Measurements from ENCODE around the gene MOG.

Gene MOG

DNA sequence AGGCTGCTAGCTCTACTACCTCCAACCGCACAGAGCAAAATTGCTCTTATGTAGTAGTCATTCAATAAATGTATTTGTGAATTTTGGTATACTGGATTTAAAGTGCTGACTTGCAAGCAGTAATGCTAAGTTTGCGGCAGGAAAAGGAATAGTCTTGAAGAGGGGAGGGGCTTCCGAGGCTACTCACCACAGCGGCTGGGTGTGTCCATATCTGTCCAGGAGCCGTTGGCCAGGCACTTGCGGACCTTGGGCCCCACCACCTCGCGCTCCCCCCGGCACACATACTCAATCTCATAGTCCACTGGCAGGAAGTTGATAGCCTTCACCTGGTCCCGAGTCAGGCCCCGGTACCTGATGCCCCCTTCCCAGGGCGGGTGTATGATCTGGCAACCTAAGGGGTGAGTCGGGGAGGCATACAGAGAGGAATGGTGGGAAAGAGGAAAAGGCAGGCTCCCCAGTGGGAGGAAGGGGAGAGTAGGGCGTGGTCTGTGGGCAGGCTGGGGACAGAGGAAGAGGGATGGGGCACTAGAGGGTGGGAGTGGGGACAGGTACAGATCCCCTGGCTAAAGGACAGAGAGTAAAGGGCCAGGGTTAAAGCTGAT is 25.6 kb upstream of the MOG start:
- H3K27me3 Mint-ChIP-seq: no peaks in the 10 kb centered on the region
- no peaks in the 10 kb centered on the region for H3K36me3 Mint-ChIP-seq
- no peak for ATAC-seq
- peaks cover 65% of the 10 kb centered on the region for H3K4me1 Mint-ChIP-seq
- H3K4me3 Mint-ChIP-seq: peak overlapping the region; percentile 82
- H3K27ac Mint-ChIP-seq: peak overlapping the region; percentile 56
- no peaks in the 10 kb centered on the region for H3K9me3 Mint-ChIP-seq

DNA sequence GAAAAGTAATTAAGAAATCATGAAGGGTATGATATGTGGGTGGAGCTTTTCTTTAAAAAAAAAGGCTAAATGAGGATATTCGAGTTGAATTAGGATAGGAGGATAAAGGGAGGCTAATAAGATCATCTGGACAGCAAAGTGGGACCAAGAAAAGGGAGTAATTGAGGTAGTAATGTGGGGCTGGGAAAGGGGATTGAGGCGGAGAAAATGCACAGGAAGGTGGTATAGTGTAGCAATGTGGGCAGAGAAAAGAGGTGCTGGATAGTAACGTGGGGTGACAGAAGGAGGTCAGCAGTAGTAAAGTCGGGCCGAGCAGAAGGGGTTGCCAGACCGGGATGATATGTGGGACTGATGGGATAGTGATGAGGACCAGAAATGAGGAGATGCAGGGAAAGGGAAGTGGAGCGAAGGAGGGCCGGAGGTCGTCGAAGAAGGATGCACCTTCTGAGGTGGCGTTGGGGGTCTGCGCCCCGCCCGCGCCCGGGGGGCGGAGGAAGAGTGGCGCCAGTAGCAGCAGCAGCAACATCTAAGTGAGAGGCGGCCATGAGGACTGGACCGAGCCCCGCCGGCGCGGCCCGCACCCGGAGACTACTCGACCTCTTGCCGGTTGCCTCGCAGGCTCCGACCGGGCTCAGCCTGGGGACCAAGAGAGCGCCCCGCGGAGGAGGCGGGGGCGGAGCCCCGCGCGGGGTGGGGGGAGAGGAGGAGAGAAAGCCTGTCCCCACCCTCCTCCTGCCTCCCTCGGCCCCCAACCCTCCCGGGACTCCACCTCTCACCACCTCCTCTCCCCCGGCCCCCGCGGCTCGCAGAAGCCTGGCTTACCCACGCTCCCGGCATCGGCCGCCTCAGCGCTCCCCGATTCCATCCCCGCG is 24.8 kb upstream of the MOG start:
- H3K9me3 Mint-ChIP-seq: no peaks in the 10 kb centered on the region
- peak; percentile 78 for ATAC-seq
- H3K4me3 Mint-ChIP-seq: peak overlapping the region; percentile 82
- H3K36me3 Mint-ChIP-seq: no peaks in the 10 kb centered on the region
- no peaks in the 10 kb centered on the region for H3K27me3 Mint-ChIP-seq
- peaks cover 65% of the 10 kb centered on the region for H3K4me1 Mint-ChIP-seq
- peak overlapping the region; percentile 56 for H3K27ac Mint-ChIP-seq

DNA sequence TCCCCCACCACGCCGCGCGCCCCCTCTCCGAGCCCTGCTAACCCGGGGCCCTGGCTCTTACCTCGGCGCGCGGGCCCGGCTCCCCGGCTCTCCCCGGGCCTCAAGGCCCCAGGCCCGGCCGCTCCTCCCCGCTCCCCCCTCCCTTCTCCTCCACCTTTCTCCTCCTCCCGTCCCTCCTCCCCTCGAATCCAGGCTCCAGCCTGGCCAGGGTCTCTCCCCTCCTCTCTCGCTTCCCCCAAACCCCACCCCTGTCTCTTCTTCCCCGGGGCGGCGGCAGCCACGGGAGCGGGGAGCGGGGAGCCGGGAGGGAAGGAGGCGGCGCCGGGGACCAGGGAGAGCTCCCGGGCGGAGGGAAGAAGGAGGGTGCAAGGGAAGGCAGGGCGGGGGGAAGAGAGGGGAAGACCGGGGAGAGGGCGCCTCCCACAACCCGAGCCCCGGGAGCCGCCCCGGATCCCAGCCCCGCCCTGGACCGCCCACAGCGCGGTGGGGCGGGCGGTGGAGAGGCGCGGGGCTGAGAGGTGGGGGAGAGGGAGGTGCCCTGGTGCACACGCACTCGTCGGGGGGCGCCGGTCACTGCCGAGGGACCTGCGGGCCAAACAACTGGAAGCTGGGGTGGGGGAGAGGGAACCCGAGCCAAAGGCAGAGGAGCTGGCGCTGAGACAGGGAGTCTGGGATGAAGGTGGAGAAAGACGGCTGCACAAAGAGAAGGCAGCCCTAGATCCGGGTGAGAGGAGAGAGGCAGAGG is 23.9 kb upstream of the MOG start, which contains the start of gene GABBR1:
TSS of gene GABBR1 (minus strand) at position 395 of the 745 bp plus-strand sequence. CDS start 798 bp downstream, outside the sequence.
- no peaks in the 10 kb centered on the region for H3K9me3 Mint-ChIP-seq

DNA sequence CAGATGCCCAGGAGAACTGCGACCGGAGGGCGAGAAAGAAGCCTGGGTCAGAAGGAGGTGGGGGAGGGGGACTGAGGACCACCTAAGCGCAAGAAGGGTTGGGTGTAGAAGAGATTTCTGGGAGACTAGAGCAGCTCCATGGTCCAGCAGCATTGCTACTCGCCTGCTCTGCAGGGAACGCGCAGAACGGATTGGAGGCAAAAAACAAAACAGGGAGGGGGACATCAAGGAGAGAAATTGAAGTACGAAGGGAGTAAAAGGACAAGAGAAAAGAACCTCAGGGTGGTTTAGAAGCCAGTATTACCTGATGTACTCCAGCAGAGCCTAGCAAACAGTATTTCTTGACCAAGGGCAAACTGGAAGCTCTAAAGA is 23.4 kb upstream of the MOG start:
- peak overlapping the region; percentile 56 for H3K27ac Mint-ChIP-seq
- H3K9me3 Mint-ChIP-seq: no peaks in the 10 kb centered on the region
- no peaks in the 10 kb centered on the region for H3K27me3 Mint-ChIP-seq
- H3K4me1 Mint-ChIP-seq: peaks cover 59% of the 10 kb centered on the region
- H3K4me3 Mint-ChIP-seq: peak overlapping the region; percentile 82
- no peaks in the 10 kb centered on the region for H3K36me3 Mint-ChIP-seq
- no peak for ATAC-seq

More for the DNA sequence above, 23.9 kb upstream of the MOG start, which contains the start of gene GABBR1:
- Mint-ChIP-seq H3K27me3 (no peaks in the 10 kb centered on the region), H3K4me1 (peaks cover 65% of the 10 kb centered on the region), H3K27ac (peak within 1 kb of the TSS; percentile 56), H3K36me3 (no peaks in the 10 kb centered on the region), H3K4me3 (peak within 1 kb of the TSS; percentile 82)
- peak; percentile 91 for ATAC-seq

DNA sequence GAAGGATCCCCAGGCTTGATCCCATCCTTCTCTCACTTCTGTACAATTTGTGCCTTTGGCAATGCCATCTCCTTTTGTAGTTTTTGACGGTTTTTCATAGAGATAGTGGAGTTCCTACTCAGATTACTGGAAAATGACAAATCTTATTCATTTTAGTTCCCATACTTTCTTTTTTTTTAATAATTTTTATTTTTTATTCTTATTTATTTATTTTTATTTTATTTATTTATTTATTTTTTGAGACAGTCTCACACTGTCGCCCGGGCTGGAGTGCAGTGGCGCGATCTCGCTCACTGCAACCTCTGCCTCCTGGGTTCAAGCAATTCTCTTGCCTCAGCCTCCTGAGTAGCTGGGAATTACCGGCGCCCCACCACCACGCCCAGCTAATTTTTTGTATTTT is 19.6 kb upstream of the MOG start:
- peaks cover 35% of the 10 kb centered on the region for H3K4me1 Mint-ChIP-seq
- H3K36me3 Mint-ChIP-seq: no peaks in the 10 kb centered on the region
- H3K4me3 Mint-ChIP-seq: no peak overlapping the region
- no peaks in the 10 kb centered on the region for H3K9me3 Mint-ChIP-seq
- no peaks in the 10 kb centered on the region for H3K27me3 Mint-ChIP-seq
- ATAC-seq: no peak
- no peak overlapping the region for H3K27ac Mint-ChIP-seq

DNA sequence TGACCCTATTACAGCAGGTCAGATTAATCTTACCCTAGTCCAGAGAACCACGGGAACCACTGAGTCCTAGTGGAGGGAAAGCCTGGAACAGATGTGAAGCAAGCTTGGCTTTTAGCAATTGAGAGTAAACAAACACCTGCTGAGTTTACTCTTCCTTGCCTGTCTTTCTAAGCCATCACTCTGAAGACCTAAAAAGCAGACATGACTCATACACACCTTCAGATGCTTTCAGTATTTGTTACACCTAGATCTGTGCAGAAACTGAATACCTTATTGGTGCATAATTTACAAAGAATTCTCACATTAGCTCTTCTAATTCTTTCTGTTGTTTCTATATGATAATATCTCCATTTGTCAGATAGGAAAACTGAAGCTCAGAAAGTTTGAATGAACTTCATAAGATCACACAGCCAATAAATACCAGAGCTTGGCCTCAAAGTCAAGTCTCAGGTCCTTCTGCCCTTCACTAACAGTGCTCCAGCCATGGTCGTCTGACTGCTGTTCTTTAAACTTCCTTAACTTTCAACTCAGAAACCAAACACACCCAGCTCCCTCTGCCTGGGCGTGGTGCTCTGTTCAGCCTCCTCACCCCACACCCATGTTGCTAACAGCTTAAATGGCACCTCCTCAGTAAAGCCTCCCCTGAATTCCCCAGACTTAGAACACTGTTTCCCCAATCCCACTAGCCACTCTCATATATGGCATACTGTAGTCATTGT is 15.3 kb upstream of the MOG start:
- H3K4me3 Mint-ChIP-seq: no peak overlapping the region
- H3K27me3 Mint-ChIP-seq: no peaks in the 10 kb centered on the region
- no peaks in the 10 kb centered on the region for H3K9me3 Mint-ChIP-seq
- peak overlapping the region; percentile 21 for H3K27ac Mint-ChIP-seq
- ATAC-seq: no peak
- no peaks in the 10 kb centered on the region for H3K36me3 Mint-ChIP-seq
- H3K4me1 Mint-ChIP-seq: peaks cover 9% of the 10 kb centered on the region

DNA sequence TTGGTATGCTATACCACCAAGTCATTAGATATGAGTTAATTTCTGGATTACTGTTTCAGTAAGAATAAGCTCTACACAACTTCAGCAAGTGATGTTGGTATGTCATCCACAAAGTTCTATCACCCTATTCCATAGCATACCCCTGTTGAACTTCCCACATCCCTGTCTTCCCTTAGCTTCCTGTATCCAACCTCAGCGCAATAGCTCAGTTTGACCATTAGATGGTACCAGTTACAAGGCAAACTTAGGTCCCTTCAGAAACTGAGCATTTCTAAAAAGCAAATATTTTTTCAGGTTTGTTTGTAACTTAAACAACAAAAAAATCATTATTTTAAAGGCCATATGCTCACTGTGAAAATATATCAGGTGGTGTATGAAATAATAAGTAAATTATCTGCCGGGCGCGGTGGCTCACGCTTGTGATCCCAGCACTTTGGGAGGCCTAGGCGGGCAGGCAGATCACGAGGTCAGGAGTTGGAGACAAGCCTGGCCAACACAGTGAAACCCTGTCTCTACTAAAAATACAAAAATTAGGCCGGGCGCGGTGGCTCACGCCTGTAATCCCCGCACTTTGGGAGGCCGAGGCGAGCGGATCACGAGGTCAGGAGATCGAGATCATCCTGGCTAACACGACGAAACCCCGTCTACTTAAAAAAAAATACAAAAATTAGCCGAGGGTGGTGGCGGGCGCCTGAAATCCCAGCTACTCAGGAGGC is 8.8 kb upstream of the MOG start:
- no peak overlapping the region for H3K4me3 Mint-ChIP-seq
- no peak for ATAC-seq
- H3K27me3 Mint-ChIP-seq: no peaks in the 10 kb centered on the region
- H3K4me1 Mint-ChIP-seq: peaks cover 16% of the 10 kb centered on the region
- no peaks in the 10 kb centered on the region for H3K9me3 Mint-ChIP-seq
- no peaks in the 10 kb centered on the region for H3K36me3 Mint-ChIP-seq
- no peak overlapping the region for H3K27ac Mint-ChIP-seq

DNA sequence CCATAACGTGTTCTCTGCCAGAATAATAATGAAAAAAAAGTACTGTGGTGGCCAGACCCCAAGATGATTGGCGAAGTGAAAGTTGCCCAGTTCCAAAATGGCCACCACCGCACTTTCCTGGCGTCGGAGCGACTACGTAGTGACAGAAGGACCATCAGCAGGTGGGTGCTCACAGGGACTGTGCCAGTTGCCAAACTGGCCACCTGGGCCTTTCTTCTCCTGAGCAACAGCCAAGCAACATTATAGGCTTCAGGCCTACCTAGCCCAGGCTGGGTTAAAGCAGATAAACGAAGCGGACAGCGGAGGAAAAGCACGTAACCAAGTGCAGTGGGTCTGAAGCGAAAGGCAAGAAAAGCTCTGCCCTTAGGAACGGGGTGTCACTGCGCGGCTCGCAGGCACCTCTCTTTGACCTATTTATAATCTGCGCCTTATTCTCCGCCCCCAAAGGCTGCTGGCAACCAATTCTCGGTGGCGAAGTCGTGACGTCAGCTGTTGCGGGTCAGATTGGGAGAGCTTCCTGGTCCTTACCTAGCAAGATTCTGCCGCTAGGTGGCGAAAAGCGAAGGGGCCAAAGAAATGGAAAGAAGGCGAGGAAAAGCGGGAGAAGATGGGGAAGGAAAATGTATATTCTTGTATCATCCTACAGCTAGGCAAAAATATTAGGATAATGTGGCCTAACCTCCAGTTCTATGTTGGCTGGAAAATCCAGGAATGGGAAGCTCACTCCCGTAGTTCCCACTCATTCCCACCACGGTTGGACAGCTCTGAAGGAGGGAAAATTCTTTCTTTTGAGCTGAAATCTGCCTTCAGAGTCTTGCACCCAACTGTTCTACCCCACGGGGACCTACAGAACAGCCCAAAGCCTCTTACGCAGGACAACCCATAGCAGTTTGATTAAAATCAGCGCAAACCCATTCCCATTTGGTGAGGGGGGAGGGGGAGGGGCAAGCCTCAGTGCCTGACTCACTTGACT is 6.9 kb upstream of the MOG start:
- H3K9me3 Mint-ChIP-seq: no peaks in the 10 kb centered on the region
- H3K4me3 Mint-ChIP-seq: peak overlapping the region; percentile 97
- peaks cover 16% of the 10 kb centered on the region for H3K4me1 Mint-ChIP-seq
- peak; percentile 99 for ATAC-seq
- no peaks in the 10 kb centered on the region for H3K36me3 Mint-ChIP-seq
- peak overlapping the region; percentile 99 for H3K27ac Mint-ChIP-seq
- H3K27me3 Mint-ChIP-seq: no peaks in the 10 kb centered on the region

DNA sequence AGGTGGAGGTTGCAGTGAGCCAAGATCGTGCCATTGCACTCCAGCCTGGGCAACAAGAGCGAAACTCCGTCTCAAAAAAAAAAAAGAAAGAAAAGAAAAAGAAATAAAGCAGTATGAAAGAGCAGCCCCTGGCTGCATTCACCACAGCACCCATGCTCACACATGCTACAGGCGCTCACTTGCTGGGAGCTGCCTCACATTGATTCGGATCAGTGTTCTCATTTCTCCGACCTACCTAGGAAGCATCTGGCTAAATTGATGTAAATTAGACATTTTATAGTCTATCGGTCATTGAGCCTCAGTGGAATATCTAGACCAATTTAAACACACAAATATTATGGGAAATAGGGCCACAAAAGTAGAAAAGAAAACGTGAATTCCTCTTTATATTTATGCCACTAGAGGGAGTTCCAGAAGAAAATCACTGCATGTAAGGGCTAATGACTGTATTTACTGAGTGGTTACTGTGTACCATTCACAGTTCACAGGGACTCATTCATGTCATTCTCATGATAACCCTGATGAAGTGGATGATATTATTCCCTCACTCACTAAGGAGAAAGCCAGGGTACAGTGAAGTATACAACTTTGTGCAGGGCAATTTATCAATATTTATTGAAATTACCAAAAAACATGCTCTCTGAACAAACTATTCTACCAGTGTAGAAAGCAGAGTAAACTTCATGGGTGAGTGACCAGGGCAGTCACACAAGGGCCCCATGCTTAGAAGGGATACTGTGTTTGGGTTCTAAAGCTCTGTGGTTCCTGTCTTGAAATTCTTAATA is 5.3 kb upstream of the MOG start:
- Mint-ChIP-seq H3K36me3 (no peaks in the 10 kb centered on the region), H3K4me1 (peaks cover 16% of the 10 kb centered on the region), H3K4me3 (no peak overlapping the region), H3K27ac (no peak overlapping the region), H3K27me3 (peaks cover under 1% of the 10 kb centered on the region), H3K9me3 (no peaks in the 10 kb centered on the region)
- no peak for ATAC-seq

DNA sequence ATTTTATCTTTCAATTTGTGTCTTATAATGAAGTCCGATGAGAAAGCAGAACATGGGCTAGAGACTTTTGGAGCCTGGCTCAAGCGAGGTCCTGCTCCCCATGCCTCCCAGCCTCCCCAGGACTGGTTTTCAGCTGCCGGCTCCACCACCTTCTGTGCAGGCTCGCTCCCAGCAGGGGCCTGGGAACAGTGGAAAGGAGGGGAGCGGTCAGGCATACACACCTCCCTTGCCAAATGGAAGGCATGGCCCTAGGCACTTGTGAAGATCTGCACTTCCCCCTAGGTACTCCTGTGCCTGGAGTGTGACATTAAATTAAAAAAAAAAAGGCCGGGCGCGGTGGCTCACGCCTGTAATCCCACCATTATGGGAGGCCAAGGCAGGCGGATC is 4.7 kb upstream of the MOG start:
- no peak overlapping the region for H3K27ac Mint-ChIP-seq

DNA sequence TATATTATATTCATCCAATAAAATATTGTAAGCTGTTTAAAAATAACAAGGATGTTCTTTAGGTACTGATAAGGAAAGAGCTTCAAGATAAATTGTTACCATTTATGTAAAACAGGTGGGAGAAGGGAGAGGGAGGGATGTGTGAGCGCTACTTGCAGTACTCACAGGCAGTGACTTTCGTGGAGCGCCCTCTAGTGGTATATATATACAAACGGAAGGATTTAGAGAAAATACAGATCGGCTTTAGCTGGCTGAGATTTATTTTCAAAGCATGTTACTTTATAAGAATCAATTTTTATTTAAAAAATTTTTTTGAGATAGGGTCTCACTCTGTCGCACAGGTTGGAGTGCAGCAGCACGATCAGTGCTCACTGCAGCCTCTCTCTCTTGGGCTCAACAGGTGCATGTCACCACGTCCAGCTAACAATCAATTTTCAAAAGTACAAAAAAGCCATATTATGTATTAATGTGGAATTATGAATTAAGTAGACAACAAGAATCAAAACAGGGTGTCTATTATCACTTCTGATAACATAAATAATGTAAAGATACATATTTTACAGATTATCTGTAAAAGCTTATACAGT is 3.3 kb upstream of the MOG start:
- Mint-ChIP-seq H3K27me3 (peaks cover 20% of the 10 kb centered on the region), H3K27ac (no peak overlapping the region), H3K36me3 (no peaks in the 10 kb centered on the region), H3K9me3 (no peaks in the 10 kb centered on the region), H3K4me3 (no peak overlapping the region), H3K4me1 (peaks cover 16% of the 10 kb centered on the region)
- no peak for ATAC-seq

More for the DNA sequence above, 4.7 kb upstream of the MOG start:
- H3K36me3 Mint-ChIP-seq: no peaks in the 10 kb centered on the region
- no peak for ATAC-seq
- no peaks in the 10 kb centered on the region for H3K9me3 Mint-ChIP-seq
- H3K4me1 Mint-ChIP-seq: peaks cover 16% of the 10 kb centered on the region
- H3K27me3 Mint-ChIP-seq: peaks cover 6% of the 10 kb centered on the region
- H3K4me3 Mint-ChIP-seq: no peak overlapping the region

DNA sequence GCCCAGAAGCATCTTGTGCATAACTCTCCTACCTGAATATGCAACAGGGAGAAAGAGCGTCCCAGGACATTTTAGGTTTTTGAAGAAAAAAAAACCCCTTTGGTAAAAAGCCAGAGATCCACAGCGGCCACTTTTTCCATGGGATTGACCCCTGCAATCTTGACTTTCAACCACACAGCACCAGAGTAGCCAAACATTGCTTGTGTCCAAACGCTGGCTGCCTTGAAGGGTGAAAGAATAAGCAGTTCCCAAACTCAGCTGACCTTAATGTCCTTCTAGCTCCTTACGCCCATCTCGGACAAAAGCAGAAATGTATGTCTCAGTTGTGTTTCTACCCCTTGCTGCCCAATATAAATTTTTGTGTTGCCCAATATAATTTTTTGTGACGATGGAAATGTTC is 1.2 kb upstream of the MOG start:
- H3K4me1 Mint-ChIP-seq: peaks cover 6% of the 10 kb centered on the region
- peaks cover 32% of the 10 kb centered on the region for H3K27me3 Mint-ChIP-seq
- no peak for ATAC-seq
- no peak overlapping the region for H3K4me3 Mint-ChIP-seq
- no peaks in the 10 kb centered on the region for H3K36me3 Mint-ChIP-seq
- no peak overlapping the region for H3K27ac Mint-ChIP-seq
- H3K9me3 Mint-ChIP-seq: no peaks in the 10 kb centered on the region

DNA sequence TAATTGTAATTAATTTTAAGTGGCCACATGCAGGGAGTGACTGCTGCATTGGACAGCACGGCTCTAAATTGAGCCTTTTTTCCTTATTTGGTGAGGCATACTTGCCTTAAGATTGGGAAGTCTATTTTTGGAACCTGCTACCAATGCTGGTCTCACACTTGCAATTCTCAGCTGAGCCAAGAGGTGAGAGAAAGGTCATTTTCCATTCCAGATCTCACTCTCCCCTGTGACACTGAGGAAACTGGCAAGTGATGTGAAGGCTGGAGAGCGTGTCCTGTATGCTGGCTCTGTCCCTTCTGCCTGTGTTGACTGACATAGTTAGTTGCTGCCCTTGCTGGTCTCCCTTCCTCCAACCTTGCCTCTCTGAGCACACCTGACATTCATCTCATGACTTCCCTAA is 735 bp upstream of the MOG start:
- no peak for ATAC-seq
- no peaks in the 10 kb centered on the region for H3K36me3 Mint-ChIP-seq
- H3K4me3 Mint-ChIP-seq: no peak overlapping the region
- H3K4me1 Mint-ChIP-seq: peaks cover 6% of the 10 kb centered on the region
- no peaks in the 10 kb centered on the region for H3K9me3 Mint-ChIP-seq
- H3K27ac Mint-ChIP-seq: no peak overlapping the region
- peaks cover 37% of the 10 kb centered on the region for H3K27me3 Mint-ChIP-seq
